SJSA1 (cell line): Measurements from ENCODE around the gene RPA1. TPM values are rescaled to one million over a fixed set of nuclear protein-coding genes. Genes with fewer than 3 reads are reported as not detected.
"Not testable (repeated sequence)": the region's sequence is repeated elsewhere in the genome, so short reads cannot be mapped to it uniquely, and the experiment has no call there.

Experiments used
- DNase-seq, 2 experiments: peaks; one replicate each; pipeline ENCODE4 v3.0.0-alpha.2; 2015 to 2020; ENCODE audit warnings: low spot score in 2 of 2, low read depth in 1 of 2
- H3K27ac ChIP-seq: fragments of 250-450 bp; sonication (Bioruptor Pico); 2 replicates; pipeline ENCODE4 v1.5.1; 2020; ENCODE audit warnings: mild to moderate bottlenecking, moderate library complexity
- H3K27me3 ChIP-seq: fragments of 250-450 bp; sonication (Bioruptor Pico); replicated peaks from 2 replicates; pipeline ENCODE4 v1.5.1; 2020; ENCODE audit warnings: mild to moderate bottlenecking, moderate library complexity
- H3K36me3 ChIP-seq: fragments of 250-450 bp; sonication (Bioruptor Pico); 2 replicates; pipeline ENCODE4 v1.5.1; 2020; ENCODE audit warnings: mild to moderate bottlenecking
- H3K4me1 ChIP-seq: fragments of 250-450 bp; sonication (Bioruptor Pico); replicated peaks from 2 replicates; pipeline ENCODE4 v1.6.1; 2021; ENCODE audit warnings: mild to moderate bottlenecking
- H3K4me3 ChIP-seq: fragments of 250-450 bp; sonication (Bioruptor Pico); 2 replicates; pipeline ENCODE4 v1.5.1; 2020; ENCODE audit warnings: mild to moderate bottlenecking
- H3K9me3 ChIP-seq: fragments of 250-450 bp; sonication (Bioruptor Pico); replicated peaks from 2 replicates; pipeline ENCODE4 v1.5.1; 2020; ENCODE audit warnings: mild to moderate bottlenecking
- total RNA-seq: library from RNA; depleted of rRNA; stranded (reverse); fragments of >200 nt; shearing (Covaris generic); gene quantifications from 2 replicates; pipeline ENCODE4 v1.2.3, GENCODE V29; 2014

The RPA1 gene
- total RNA-seq, 1 experiment from 2014 or later, result 34.3 TPM

- no peaks in the 10 kb centered on the region for H3K9me3 ChIP-seq
- H3K4me1 ChIP-seq, result no peaks in the 10 kb centered on the region
- H3K36me3 ChIP-seq, result peaks cover 57% of the 10 kb centered on the region
- DNase-seq, result no peak
- H3K4me3 ChIP-seq, result no peak overlapping the region
- no peaks in the 10 kb centered on the region for H3K27me3 ChIP-seq
- H3K27ac ChIP-seq, result no peak overlapping the region
Observed at GRCh38 chr17:1843947-1844346, 14.1 kb downstream of the RPA1 start.

GRCh38 chr17:1847191-1847590, 17.4 kb downstream of the RPA1 start:
- no peak for DNase-seq

GRCh38 chr17:1852327-1852726, 22.5 kb downstream of the RPA1 start:
- H3K4me1 ChIP-seq, result no peaks in the 10 kb centered on the region
- no peaks in the 10 kb centered on the region for H3K9me3 ChIP-seq
- no peak for DNase-seq
- H3K27ac ChIP-seq, result no peak overlapping the region
- no peaks in the 10 kb centered on the region for H3K27me3 ChIP-seq
- H3K4me3 ChIP-seq, result no peak overlapping the region
- H3K36me3 ChIP-seq, result peaks cover 56% of the 10 kb centered on the region

More at GRCh38 chr17:1847191-1847590, 17.4 kb downstream of the RPA1 start:
- Histone ChIP-seq H3K4me1 (no peaks in the 10 kb centered on the region), H3K36me3 (peaks cover 75% of the 10 kb centered on the region), H3K27me3 (no peaks in the 10 kb centered on the region), H3K9me3 (no peaks in the 10 kb centered on the region), H3K4me3 (no peak overlapping the region), H3K27ac (no peak overlapping the region)

DNA sequence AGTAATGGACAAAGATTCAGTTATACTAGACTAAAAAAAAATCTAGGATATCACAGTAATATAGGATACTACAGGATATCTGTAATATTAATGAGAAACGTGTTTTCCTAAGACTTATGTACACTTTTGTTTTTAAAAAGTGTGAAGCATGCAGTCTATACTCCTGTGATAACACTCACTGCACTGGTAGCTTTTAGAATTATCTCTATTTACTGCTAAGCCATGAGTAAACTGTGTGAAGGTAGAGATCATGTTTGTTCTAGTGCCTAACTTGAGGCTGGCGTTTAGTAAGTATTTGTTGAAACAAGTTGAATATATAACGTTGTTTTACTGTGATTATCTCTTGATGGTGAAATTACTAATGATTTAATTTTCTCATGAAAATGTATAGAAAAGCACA, 23.9 kb downstream of the RPA1 start:
- no peak overlapping the region for H3K27ac ChIP-seq
- no peak overlapping the region for H3K4me3 ChIP-seq
- peaks cover 43% of the 10 kb centered on the region for H3K36me3 ChIP-seq
- no peaks in the 10 kb centered on the region for H3K27me3 ChIP-seq
- no peaks in the 10 kb centered on the region for H3K9me3 ChIP-seq
- no peaks in the 10 kb centered on the region for H3K4me1 ChIP-seq
- no peak for DNase-seq

- not testable (repeated sequence) for H3K27me3 ChIP-seq, DNase-seq, H3K4me1 ChIP-seq, H3K4me3 ChIP-seq, H3K9me3 ChIP-seq, H3K27ac ChIP-seq
- H3K36me3 ChIP-seq, result peaks cover 35% of the 10 kb centered on the region
Observed at GRCh38 chr17:1856462-1856861, 26.7 kb downstream of the RPA1 start.

DNA sequence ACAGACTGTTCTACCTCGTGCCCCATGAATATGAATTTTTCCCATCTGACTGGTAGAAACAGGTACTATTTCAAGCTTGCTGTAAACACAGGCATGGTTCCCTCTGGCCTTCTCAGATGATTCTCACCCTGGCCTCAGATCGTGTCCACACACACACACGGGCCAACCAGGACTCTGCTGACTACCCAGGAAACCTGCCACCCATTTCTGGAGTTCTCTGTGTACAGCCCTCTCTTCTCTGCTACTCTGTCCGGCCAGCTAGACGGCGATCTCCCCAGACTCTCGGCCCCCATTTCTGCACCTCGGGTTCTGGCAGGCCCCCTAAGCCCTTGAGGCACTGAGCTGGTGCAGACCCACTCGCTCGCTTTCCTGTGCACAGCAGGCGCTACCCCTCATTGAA, 31.2 kb downstream of the RPA1 start:
- peaks cover 10% of the 10 kb centered on the region; the same call in 1 of the 2 replicates for H3K36me3 ChIP-seq
- no peak for DNase-seq

DNA sequence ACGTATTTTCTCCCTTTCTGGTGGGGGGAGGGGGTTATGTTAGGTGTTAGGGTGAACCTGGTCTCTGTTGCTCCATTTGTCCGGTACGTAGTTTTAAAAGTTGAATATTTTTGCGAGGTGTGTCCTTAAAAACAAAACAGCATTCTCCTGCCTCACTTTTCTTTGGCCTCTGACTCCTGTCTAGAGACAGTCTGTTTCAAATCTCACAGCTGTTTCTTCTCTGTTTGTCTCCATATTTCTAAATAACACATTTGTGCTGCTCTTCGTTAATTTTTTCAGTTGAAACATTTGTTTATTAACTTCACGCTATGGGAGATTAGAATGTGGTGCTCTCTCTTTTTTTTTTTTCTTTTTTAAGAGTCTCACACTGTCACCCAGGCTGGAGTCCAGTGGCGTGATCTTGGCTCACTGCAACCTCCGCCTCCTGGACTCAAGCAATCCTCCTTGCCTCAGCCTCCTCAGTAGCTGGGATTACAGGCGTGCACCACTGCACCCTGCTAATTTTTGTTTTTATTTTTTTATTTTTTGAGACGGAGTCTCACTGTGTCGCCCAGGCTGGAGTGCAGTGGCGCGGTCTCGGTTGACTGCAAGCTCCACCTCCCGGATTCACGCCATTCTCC, 31.7 kb downstream of the RPA1 start:
- Histone ChIP-seq H3K4me1 (no peaks in the 10 kb centered on the region), H3K27me3 (no peaks in the 10 kb centered on the region), H3K27ac (no peak overlapping the region), H3K36me3 (peaks cover 10% of the 10 kb centered on the region; the same call in 1 of the 2 replicates), H3K9me3 (no peaks in the 10 kb centered on the region), H3K4me3 (no peak overlapping the region)
- no peak for DNase-seq

More for the DNA sequence above, 31.2 kb downstream of the RPA1 start:
- H3K27me3 ChIP-seq, result no peaks in the 10 kb centered on the region
- H3K9me3 ChIP-seq, result no peaks in the 10 kb centered on the region
- H3K4me3 ChIP-seq, result no peak overlapping the region
- no peaks in the 10 kb centered on the region for H3K4me1 ChIP-seq
- H3K27ac ChIP-seq, result no peak overlapping the region

- H3K9me3 ChIP-seq, result no peaks in the 10 kb centered on the region
- H3K27ac ChIP-seq, result no peak overlapping the region
- no peak overlapping the region for H3K4me3 ChIP-seq
- DNase-seq, result peak in 1 of 2 experiments; percentile 22
- H3K4me1 ChIP-seq, result no peaks in the 10 kb centered on the region
- H3K27me3 ChIP-seq, result no peaks in the 10 kb centered on the region
- H3K36me3 ChIP-seq, result peaks cover 17% of the 10 kb centered on the region
Observed at GRCh38 chr17:1865252-1866037, 35.6 kb downstream of the RPA1 start.

DNA sequence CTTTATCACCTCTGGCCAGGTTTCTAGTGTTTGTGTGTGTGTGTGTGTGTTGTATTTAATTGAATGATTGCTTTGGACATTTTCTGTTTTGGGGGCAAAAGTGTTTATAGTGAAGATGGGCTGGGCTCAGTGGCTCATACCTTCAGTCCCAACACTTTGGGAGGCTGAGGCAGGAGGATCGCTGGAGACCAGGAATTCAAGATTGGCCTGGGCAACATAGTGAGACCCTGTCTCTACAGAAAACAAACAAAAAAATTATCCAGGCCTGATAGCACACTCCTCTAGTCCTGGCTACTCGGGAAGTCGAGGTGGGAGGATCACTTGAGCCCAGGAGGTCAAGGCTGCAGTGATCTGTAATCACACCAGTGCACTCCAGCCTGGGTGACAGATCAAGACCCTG, 37.5 kb downstream of the RPA1 start:
- H3K9me3 ChIP-seq, result no peaks in the 10 kb centered on the region
- H3K4me1 ChIP-seq, result no peaks in the 10 kb centered on the region
- H3K4me3 ChIP-seq, result no peak overlapping the region
- no peaks in the 10 kb centered on the region for H3K27me3 ChIP-seq
- DNase-seq, result no peak
- H3K36me3 ChIP-seq, result peaks cover 18% of the 10 kb centered on the region
- no peak overlapping the region for H3K27ac ChIP-seq

DNA sequence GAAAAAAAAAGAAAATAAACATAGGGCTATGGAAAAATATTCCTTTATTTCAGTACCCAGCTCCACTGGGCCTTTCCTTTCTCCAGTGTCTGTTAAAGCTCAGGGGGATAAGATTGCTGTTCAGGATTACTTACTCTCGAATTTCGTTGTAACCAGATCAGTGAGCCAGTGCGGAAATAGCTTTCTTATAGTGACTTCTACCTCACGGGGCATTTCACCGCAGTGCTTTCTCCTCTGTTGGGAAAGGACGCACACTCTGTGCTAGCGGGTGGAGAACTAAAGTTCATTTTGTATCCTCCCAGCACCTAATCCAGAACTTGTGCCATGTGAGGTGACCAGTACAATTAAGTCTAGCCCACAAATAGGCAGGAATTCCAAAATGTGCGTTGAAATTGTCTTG, 38.3 kb downstream of the RPA1 start:
- H3K4me3 ChIP-seq, result no peak overlapping the region
- no peak for DNase-seq
- no peaks in the 10 kb centered on the region for H3K9me3 ChIP-seq
- peaks cover 22% of the 10 kb centered on the region for H3K36me3 ChIP-seq
- no peaks in the 10 kb centered on the region for H3K4me1 ChIP-seq
- no peak overlapping the region for H3K27ac ChIP-seq
- no peaks in the 10 kb centered on the region for H3K27me3 ChIP-seq

- no peak overlapping the region for H3K4me3 ChIP-seq
- no peaks in the 10 kb centered on the region for H3K9me3 ChIP-seq
- H3K36me3 ChIP-seq, result peaks cover 41% of the 10 kb centered on the region
- no peaks in the 10 kb centered on the region for H3K4me1 ChIP-seq
- H3K27me3 ChIP-seq, result no peaks in the 10 kb centered on the region
- DNase-seq, result no peak
- no peak overlapping the region for H3K27ac ChIP-seq
Observed at GRCh38 chr17:1870592-1870991, 40.8 kb downstream of the RPA1 start.

GRCh38 chr17:1871756-1872155, 42.0 kb downstream of the RPA1 start:
- no peaks in the 10 kb centered on the region for H3K27me3 ChIP-seq
- no peaks in the 10 kb centered on the region for H3K4me1 ChIP-seq
- H3K4me3 ChIP-seq, result no peak overlapping the region
- no peak for DNase-seq
- H3K27ac ChIP-seq, result no peak overlapping the region
- no peaks in the 10 kb centered on the region for H3K9me3 ChIP-seq
- peaks cover 48% of the 10 kb centered on the region for H3K36me3 ChIP-seq

DNA sequence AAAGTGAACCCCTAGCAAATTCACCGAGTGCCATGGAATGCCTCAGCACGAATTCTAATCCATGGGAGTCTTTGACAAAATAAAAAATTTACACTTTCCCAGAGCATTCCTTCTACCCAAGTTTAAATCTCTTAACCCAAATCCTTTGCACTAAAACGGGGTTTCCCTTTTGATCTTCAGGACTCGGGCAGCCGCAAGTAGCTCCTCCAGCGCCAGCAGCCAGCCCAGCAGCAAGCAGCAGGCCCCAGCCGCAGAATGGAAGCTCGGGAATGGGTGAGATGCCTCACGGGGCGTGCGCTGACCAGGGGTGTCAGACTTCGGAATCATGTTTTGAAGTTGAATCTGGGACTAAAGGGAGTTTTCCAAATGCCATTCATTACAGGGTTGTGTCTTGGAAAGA, 42.4 kb downstream of the RPA1 start:
- DNase-seq, result no peak
- H3K9me3 ChIP-seq, result no peaks in the 10 kb centered on the region
- H3K27me3 ChIP-seq, result no peaks in the 10 kb centered on the region
- H3K36me3 ChIP-seq, result peaks cover 53% of the 10 kb centered on the region
- H3K4me1 ChIP-seq, result no peaks in the 10 kb centered on the region
- H3K27ac ChIP-seq, result no peak overlapping the region
- H3K4me3 ChIP-seq, result no peak overlapping the region

GRCh38 chr17:1872976-1873375, 43.2 kb downstream of the RPA1 start:
- no peaks in the 10 kb centered on the region for H3K27me3 ChIP-seq
- H3K4me1 ChIP-seq, result no peaks in the 10 kb centered on the region
- DNase-seq, result no peak
- no peaks in the 10 kb centered on the region for H3K9me3 ChIP-seq
- no peak overlapping the region for H3K27ac ChIP-seq
- no peak overlapping the region for H3K4me3 ChIP-seq
- peaks cover 60% of the 10 kb centered on the region for H3K36me3 ChIP-seq
